Hepatocyte (in vitro differentiated cells): Measurements from ENCODE around the gene TSPAN9. TPM values are rescaled to one million over a fixed set of nuclear protein-coding genes. Genes with fewer than 3 reads are reported as not detected.

Experiments used
- DNase-seq: peaks from one replicate; pipeline ENCODE4 v3.0.0-alpha.2; 2016; ENCODE audit warnings: low spot score
- H2AFZ ChIP-seq: fragments of 200-600 bp; sonication (generic); 2 replicates; pipeline ENCODE4 v1.6.0; 2016; ENCODE audit warnings: antibody characterized with exemption, mild to moderate bottlenecking
- H3K27ac ChIP-seq: fragments of 200-600 bp; sonication (generic); 2 replicates; pipeline ENCODE4 v1.5.1; 2016; ENCODE audit warnings: mild to moderate bottlenecking
- H3K27me3 ChIP-seq: fragments of 200-600 bp; sonication (generic); 2 replicates; pipeline ENCODE4 v1.6.1; 2016
- H3K36me3 ChIP-seq: fragments of 200-600 bp; sonication (generic); replicated peaks from 2 replicates; pipeline ENCODE4 v1.5.1; 2016; ENCODE audit warnings: low read depth; ENCODE audit not compliant: insufficient read depth
- H3K4me1 ChIP-seq: fragments of 200-600 bp; sonication (generic); 2 replicates; pipeline ENCODE4 v1.5.1; 2016; ENCODE audit warnings: mild to moderate bottlenecking, moderate library complexity; ENCODE audit not compliant: insufficient read depth
- H3K4me2 ChIP-seq: fragments of 200-600 bp; sonication (generic); 2 replicates; pipeline ENCODE4 v1.6.0; 2016
- H3K4me3 ChIP-seq: fragments of 200-600 bp; sonication (generic); 2 replicates; pipeline ENCODE4 v1.5.1; 2016; ENCODE audit warnings: mild to moderate bottlenecking
- H3K79me2 ChIP-seq: fragments of 200-600 bp; sonication (generic); 2 replicates; pipeline ENCODE4 v1.6.0; 2017; ENCODE audit warnings: mild to moderate bottlenecking
- H3K9me2 ChIP-seq: fragments of 200-600 bp; sonication (generic); replicated peaks from 2 replicates; pipeline ENCODE4 v1.6.0; 2017; ENCODE audit warnings: mild to moderate bottlenecking; ENCODE audit not compliant: insufficient read depth
- H3K9me3 ChIP-seq: fragments of 200-600 bp; sonication (generic); 2 replicates; pipeline ENCODE4 v1.5.1; 2016; ENCODE audit warnings: low read depth, mild to moderate bottlenecking
- H4K20me1 ChIP-seq: fragments of 200-600 bp; sonication (generic); 2 replicates; pipeline ENCODE4 v1.6.0; 2016; ENCODE audit warnings: mild to moderate bottlenecking; ENCODE audit not compliant: insufficient read depth, poor library complexity, severe bottlenecking
- EZH2 ChIP-seq: fragments of 200-600 bp; sonication (generic); IDR thresholded peaks from 2 replicates; pipeline ENCODE4 v1.6.1; 2016; ENCODE audit warnings: antibody characterized with exemption, mild to moderate bottlenecking, borderline replicate concordance
- EZH2phosphoT487 ChIP-seq: fragments of 200-600 bp; sonication (generic); IDR thresholded peaks from one replicate; pipeline ENCODE4 v1.6.1; 2018; ENCODE audit warnings: antibody characterized with exemption, mild to moderate bottlenecking, low read depth, moderate library complexity; ENCODE audit not compliant: unreplicated experiment, severe bottlenecking
- WGBS: methylation state at CpG from one replicate; pipeline ENCODE4 v1.1.6; 2016; ENCODE audit warnings: low lambda C conversion rate; ENCODE audit errors: missing lambda C conversion rate; 5-methylcytosine and 5-hydroxymethylcytosine counted together
- polyA plus RNA-seq: library from polyadenylated mRNA; unstranded; fragments of >200 nt; fragmentation: Nextera tagmentation; extraction: Ambion mirVana; gene quantifications from 2 replicates; pipeline ENCODE4 v1.2.1, GENCODE V29; 2016
- total RNA-seq: library from RNA; depleted of rRNA; stranded (reverse); fragments of >200 nt; gene quantifications from 2 replicates; pipeline ENCODE4 v1.2.3, GENCODE V29; 2014
- TF ChIP-seq, protein P1 (sequence below): fragments of 200-600 bp; sonication (generic); IDR thresholded peaks from 2 replicates; pipeline ENCODE4 v1.5.1; 2016; ENCODE audit warnings: antibody characterized with exemption, mild to moderate bottlenecking; ENCODE audit not compliant: poor library complexity

The TSPAN9 gene
- total and polyA plus RNA-seq, 2 experiments from 2014 or later, result 16.6 to 38.6 TPM

DNA sequence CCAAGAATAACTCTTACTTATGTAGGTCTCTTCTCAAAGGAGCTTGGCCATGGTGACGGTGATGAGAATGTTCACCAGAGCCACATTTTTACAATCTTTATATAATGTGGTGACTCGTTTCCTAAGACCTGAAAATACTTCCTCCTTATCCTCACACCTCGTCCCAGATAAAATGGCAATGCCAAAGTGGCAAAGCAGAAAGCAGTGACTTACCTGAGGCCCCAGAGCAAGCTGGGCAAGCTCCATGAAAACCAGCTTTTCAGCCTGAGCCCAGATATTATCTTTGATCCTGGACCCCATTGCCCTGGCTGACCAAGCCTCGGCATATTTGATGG is 240.3 kb downstream of the TSPAN9 start:
- no peak for DNase-seq
- TF ChIP-seq EZH2 (no peak), EZH2phosphoT487 (no peak)
- TF ChIP-seq, protein P1, sequence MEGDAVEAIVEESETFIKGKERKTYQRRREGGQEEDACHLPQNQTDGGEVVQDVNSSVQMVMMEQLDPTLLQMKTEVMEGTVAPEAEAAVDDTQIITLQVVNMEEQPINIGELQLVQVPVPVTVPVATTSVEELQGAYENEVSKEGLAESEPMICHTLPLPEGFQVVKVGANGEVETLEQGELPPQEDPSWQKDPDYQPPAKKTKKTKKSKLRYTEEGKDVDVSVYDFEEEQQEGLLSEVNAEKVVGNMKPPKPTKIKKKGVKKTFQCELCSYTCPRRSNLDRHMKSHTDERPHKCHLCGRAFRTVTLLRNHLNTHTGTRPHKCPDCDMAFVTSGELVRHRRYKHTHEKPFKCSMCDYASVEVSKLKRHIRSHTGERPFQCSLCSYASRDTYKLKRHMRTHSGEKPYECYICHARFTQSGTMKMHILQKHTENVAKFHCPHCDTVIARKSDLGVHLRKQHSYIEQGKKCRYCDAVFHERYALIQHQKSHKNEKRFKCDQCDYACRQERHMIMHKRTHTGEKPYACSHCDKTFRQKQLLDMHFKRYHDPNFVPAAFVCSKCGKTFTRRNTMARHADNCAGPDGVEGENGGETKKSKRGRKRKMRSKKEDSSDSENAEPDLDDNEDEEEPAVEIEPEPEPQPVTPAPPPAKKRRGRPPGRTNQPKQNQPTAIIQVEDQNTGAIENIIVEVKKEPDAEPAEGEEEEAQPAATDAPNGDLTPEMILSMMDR, result no peak
- no peaks in the 10 kb centered on the region for H4K20me1 ChIP-seq
- H3K4me3 ChIP-seq, result no peak overlapping the region
- H3K36me3 ChIP-seq, result no peaks in the 10 kb centered on the region
- no peak overlapping the region for H3K4me2 ChIP-seq
- H3K4me1 ChIP-seq, result no peaks in the 10 kb centered on the region
- no peaks in the 10 kb centered on the region for H3K79me2 ChIP-seq
- H2AFZ ChIP-seq, result no peak overlapping the region
- 81% methylated on average over 4 of the region's 4 CpGs for WGBS
- H3K27ac ChIP-seq, result no peak overlapping the region
- H3K9me3 ChIP-seq, result no peaks in the 10 kb centered on the region
- no peaks in the 10 kb centered on the region for H3K27me3 ChIP-seq
- no peaks in the 10 kb centered on the region for H3K9me2 ChIP-seq

DNA sequence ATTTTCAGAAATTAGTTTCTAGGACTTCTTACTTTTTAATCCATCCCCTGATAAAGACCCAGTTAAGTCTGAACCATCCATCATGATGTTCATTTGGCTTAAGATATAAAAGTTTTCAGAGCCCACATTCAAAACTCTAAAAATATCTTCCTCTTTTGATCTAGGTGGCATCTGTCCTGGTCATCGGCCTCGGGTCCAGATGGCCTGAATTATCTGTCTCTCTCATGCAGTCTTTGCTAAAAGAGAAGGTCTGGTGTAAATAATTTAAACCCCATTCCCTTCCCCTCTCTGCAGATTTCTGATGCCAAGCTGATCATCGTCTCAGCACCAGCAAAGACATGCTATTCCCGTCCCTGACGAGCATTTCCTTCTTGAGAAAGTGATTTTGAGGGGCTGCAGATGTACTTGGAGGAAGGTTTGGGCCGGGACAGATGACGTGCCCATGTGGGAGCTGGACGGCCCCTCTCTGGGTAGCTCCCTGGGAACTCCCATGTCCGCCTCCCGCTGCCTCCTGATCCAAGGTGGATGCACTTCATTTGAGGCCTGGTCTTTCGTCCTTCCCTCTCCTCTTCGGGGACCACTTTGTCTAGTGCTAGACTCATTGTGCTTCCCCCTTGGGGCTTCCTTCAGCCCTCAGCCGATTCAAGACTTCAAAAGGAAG is 240.8 kb downstream of the TSPAN9 start:
- Histone ChIP-seq H3K9me3 (no peaks in the 10 kb centered on the region), H4K20me1 (no peaks in the 10 kb centered on the region), H3K4me3 (no peak overlapping the region), H3K36me3 (no peaks in the 10 kb centered on the region), H3K9me2 (no peaks in the 10 kb centered on the region), H3K79me2 (no peaks in the 10 kb centered on the region), H3K4me2 (no peak overlapping the region), H2AFZ (no peak overlapping the region), H3K4me1 (no peaks in the 10 kb centered on the region), H3K27me3 (no peaks in the 10 kb centered on the region), H3K27ac (no peak overlapping the region)
- TF ChIP-seq, protein P1, result no peak
- no peak for TF ChIP-seq EZH2phosphoT487
- TF ChIP-seq EZH2, result no peak
- DNase-seq, result no peak
- 83% methylated on average over 13 of the region's 13 CpGs for WGBS

GRCh38 chr12:3319723-3320492 is 242.7 kb downstream of the TSPAN9 start:
- Histone ChIP-seq H3K79me2 (no peaks in the 10 kb centered on the region), H3K27me3 (no peaks in the 10 kb centered on the region), H3K27ac (no peak overlapping the region), H2AFZ (no peak overlapping the region), H4K20me1 (no peaks in the 10 kb centered on the region), H3K36me3 (no peaks in the 10 kb centered on the region), H3K9me2 (no peaks in the 10 kb centered on the region), H3K9me3 (no peaks in the 10 kb centered on the region), H3K4me2 (no peak overlapping the region), H3K4me3 (no peak overlapping the region), H3K4me1 (no peaks in the 10 kb centered on the region)
- TF ChIP-seq, protein P1, result no peak
- TF ChIP-seq EZH2 (no peak), EZH2phosphoT487 (no peak)
- WGBS, result 82% methylated on average over 17 of the region's 17 CpGs
- no peak for DNase-seq
